ENCODE results near the gene GFOD1.
A peak's percentile ranks its signal among the peaks of the same experiment; 100 is the strongest.

Gene GFOD1

DNA sequence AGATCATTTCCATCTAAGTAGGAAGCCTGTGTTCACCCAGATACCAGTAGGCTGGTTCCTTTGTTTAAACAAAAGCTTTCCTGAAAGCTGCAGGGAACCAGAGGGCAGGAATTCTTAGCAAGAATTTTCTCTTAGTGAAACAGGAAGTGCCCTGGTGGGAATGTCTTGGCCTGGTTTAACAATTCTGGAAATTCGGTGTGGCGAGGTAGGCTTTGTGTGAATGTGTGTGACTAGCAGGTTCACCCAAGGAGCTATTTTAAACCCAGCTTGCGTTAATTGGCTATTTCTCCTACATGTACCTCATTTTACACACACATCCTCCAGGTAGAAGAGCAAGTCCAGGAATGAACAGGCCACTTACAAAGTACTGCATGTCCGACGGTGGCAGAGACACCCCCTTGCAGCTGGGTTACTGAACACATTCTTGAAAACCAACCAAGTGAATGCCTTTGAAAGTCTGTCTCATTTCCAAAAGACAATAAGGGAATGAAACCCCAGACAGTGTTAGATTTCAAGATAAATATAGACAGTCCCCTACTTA, 64.6 kb downstream of the GFOD1 start:
- no peak for DNase-seq

GRCh38 chr6:13421425-13422059, 65.9 kb downstream of the GFOD1 start:
- no peak for DNase-seq

DNA sequence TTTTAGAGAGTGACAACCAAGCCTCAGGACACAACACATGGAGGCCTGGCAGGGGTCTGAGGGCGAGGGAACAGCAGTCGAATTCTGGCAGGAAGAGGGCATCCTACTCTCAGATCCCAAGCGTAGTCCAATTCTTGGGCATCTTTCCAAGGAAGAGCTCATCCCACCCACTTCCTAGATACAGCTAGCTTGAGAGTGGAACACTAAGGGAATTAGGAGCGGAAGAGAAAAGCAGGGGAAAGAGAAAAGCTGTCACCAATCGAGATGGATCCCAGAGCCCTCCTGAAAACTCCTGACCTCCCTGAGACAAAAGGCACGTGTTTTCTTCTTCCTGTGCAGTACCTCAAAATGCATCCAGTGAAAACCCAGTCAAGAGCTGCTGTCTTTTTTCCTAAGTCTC, 67.1 kb downstream of the GFOD1 start:
- DNase-seq, result peak; percentile 72 to 85

GRCh38 chr6:13419422-13420195, 67.8 kb downstream of the GFOD1 start:
- no peak for DNase-seq

GRCh38 chr6:13418844-13419243, 68.6 kb downstream of the GFOD1 start:
- peak in 1 of 2 experiments; percentile 73 for DNase-seq

DNA sequence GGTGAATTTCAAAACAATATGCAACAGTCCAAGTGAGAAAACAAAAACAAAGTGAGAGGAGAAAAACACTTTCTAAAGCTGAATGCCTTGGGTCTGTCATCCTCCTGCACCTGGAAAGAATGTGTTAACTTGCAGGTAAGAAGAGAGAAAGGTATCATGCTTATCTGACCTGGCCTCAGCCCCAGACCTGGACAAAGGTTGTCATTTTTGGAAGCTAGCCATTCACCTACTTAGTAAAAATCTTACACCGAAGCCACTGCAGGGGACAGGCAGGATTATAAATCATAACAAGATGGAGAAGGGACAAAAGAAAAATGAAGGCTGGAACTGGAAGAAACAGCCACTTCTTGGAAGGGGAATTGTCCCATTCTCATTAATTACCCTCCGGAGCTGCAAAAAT, 69.4 kb downstream of the GFOD1 start:
- no peak for DNase-seq

DNA sequence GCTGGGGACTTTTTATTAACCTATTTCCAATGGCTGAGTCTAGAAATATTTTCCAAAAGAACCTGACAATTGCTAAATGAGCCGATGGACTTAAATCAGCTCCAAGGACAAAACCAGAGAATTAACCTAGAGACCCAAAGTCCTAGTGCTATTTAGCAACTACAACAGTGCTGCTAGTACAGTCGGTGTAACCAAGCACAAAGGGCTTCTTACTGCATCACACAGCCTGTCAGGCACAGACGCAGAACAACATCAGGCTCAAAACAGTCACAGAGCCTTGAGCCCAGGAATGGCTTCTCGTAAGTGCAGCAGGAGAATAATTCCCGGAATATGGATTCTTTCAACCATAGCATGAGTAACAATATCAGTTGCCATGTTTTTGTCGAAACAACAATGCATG, 70.0 kb downstream of the GFOD1 start:
- DNase-seq, result no peak

GRCh38 chr6:13415283-13415682, 72.1 kb downstream of the GFOD1 start:
- no peak for DNase-seq

DNA sequence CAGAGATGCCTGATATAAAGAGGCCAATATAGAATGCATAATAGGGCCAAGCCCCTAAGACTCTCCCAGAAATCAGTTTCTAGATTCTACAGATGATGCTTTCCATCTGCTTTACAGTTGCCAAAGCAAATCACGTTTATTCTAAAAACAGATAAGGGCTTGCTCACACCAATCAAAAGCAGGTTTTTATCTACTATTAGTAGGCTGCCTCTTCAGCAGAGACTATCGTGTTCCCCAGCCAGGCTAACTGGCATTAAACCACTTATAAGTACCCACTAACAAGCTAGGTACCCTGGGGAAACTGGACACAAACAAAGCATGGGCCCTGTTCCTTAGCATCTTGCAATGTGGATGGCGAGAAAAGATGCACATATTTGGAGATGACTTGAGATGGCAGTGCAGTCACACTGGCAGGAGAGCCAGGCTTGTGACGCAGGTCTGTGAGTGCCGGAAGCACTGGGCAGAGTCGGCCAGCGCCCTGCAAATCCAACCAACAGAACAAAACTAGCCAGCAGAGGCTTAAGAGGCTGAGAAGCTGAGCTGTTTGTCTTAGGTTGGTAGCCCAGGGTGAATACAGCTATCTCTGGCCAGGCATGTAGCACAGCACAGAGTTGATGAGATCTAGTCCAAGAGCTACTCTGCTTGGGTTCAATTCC, 73.4 kb downstream of the GFOD1 start:
- no peak for DNase-seq

DNA sequence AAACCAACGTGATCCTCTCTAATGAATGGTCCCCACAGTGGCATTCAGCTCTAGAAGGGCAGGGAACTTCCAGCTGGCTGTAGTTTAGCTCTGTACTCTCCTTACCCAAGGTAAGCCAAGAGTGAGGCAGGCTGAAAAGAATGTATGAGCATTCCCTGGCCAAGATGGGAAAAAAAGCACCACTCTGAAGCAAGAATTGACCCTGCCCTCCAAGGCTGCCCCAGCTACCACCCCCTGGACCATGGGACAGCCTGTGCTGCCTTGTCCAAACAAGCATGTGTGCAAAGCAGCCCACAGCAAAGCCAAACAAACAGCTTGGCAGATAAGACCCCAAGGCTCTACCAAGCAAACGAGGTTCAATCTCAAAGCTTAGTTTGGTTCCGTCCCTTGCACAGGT, 73.9 kb downstream of the GFOD1 start:
- DNase-seq, result no peak

- no peak for DNase-seq
Measured at GRCh38 chr6:13412639-13413465, 74.5 kb downstream of the GFOD1 start.

GRCh38 chr6:13412211-13412610, 75.2 kb downstream of the GFOD1 start:
- DNase-seq, result no peak

GRCh38 chr6:13411484-13411883, 75.9 kb downstream of the GFOD1 start:
- DNase-seq, result no peak

- DNase-seq, result no peak
Measured at GRCh38 chr6:13409991-13410390, 77.4 kb downstream of the GFOD1 start.

- DNase-seq, result no peak
Measured at GRCh38 chr6:13407709-13408695, 79.4 kb downstream of the GFOD1 start.

DNA sequence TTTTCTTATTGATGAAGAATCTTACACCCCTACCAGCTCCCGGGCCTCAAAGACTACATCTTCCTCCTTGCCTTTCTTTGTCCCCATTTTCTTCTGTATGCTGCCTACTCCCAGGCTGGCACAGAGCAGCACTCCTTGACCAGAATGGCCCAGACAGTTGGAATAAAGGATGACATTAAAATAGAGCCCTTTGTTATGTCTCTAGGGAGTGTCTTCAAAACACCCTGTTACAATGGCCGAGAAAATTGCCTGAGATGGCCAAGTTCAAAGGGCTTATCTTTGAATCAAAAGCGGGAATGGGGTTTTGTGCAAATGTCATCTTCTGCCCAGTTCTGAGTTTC, 80.1 kb downstream of the GFOD1 start:
- no peak for DNase-seq

GRCh38 chr6:13406781-13407180, 80.6 kb downstream of the GFOD1 start:
- peak in 1 of 2 experiments; percentile 38 for DNase-seq

GRCh38 chr6:13405961-13406477, 81.4 kb downstream of the GFOD1 start:
- no peak for DNase-seq

GRCh38 chr6:13404892-13405254, 82.5 kb downstream of the GFOD1 start:
- DNase-seq, result no peak

- no peak for DNase-seq
Measured at GRCh38 chr6:13404228-13404891, 83.0 kb downstream of the GFOD1 start.

GRCh38 chr6:13402711-13403110, 84.7 kb downstream of the GFOD1 start:
- DNase-seq, result no peak
